HG02970 (cell line): ENCODE data around the gene ANO9.
"Not testable (repeated sequence)": the region's sequence is repeated elsewhere in the genome, so short reads cannot be mapped to it uniquely, and the experiment has no call there.

Experiments used
- ATAC-seq: cut with Tn5 transposase; IDR thresholded peaks from one replicate; pipeline ENCODE4 v1.9.1; 2021; ENCODE audit warnings: mild to moderate bottlenecking, moderate library complexity, moderate number of reproducible peaks; ENCODE audit not compliant: unreplicated experiment, low FRiP score

The ANO9 gene

DNA sequence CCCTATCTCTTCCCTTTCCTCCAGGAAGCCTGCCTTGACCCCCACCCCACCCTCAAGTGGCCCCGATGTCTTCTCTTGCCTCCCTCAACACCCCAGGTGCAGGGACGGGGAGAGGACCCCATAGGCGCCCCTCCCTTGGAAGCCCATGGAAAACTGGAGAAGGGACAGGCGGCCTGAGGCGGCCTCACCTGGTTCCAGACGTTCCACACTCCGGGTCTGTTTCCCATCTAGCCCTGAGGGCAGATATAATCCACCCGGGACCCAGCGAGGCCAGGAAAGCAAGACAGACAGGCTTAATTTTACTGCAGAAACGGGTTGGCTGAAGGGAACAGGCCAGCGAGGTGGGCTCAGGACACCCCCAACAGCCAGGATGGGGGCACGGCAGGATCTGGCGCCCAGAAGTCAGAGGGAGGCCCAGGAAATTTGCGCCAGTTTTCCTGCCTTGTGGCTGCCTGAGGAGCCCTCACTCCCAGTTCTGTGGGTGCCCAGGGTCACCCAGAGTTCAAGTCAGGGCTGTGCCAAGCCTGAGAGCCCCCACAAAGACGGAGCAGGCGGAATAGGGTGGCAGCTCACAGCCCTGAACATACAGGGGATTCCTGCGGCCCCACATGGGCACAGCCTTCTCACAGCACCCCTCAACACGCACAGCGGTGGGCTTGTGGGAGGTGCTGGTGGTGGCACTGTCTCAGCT lies 24.0 kb downstream of the ANO9 start:
- no peak for ATAC-seq

DNA sequence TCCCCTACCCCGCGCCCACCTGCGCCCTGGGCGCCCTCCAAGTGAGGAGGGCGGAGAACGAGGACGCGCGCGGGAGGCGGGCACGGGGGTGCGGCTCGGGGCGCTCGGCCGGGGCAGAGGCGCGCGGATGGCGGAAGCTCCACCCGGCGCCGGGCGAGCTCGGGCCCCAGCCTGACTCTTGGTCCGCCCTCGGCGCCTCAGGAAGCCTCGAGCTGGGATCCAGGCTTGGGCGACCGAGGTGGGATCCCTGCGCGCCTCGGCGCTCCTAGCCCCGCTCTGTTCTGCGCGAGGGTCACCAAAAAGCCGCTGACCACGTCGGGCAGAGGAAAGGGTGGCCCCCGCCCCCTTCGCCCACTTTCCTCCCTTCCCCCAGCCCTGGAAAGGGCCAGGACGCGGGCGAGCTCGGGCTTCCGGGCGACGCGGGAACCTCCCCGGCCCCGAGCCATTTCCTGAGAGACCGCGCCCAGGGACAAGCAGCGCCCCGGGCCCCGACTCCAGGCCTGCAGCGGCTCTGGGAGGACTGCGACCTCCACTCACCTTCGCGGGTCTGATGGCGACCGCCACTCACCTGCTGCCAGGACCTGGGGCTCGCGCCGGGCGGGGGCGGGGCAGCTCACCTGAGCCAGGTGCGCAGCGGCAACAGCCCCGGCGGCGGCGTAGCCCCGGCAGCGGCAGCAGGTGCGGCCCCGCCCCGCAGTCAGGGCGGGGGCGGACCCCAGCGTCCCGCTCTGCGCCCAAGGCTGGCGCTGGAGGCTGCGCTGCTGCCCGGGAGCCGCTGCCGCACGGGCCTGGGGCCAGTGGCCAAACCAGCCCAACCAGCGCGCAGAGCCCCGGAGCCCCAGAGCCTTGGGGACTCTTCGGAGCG lies 24.8 kb downstream of the ANO9 start:
- no peak for ATAC-seq

DNA sequence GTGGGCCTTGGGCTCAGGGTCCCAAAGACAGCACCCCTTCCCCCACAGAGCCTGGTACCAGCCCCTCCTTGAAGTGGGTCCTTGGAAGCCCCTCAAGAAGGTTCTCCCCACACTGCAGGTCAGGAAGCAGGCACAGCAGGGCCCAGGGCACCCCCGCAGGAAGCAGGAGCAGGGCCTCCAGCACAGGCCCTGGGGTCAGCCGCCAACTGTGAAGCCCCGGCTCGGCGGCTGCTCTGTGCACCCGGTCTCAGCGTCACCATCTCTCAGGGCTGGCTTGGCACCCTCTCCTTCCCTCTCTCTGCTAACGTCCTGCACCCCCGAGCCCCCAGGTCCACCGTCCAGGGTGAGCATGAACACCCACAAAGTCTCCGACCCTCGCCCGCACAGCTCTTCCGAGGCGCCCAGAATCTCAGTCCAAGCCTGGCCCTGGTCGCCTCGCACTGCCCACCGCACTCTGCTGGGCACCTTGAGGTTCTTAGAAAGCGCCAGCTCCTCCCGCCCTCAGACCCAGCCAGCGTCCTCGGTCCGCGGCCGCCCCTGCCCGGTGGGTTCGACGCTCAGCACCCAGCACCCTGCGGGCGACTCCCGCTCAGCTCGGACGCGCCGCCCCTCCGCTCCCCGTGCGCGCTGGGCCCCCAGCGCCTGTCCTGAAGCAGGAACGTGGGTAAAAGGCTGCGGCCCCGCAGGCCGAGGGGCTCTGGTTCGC lies 25.6 kb downstream of the ANO9 start:
- ATAC-seq = no peak

DNA sequence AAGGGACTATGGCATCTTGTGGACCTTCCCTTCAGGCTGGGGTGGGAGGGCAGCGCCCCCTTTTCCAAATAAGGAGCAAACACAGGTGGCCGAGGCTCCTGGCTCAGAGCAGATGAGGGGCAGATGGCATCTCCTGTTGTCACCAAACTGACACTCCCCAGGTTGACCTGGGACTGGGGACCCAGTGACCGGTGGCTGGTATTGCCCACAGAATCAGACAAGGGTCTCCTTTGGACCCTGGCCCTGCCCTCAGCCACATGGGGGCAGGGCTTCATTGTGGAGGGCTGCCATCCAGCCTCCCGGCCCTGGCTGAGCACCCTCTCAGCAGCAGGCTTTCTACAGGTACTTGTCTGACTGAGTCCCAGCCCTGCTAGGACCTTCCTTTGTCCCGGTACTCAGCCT lies 26.2 kb downstream of the ANO9 start:
- no peak for ATAC-seq

DNA sequence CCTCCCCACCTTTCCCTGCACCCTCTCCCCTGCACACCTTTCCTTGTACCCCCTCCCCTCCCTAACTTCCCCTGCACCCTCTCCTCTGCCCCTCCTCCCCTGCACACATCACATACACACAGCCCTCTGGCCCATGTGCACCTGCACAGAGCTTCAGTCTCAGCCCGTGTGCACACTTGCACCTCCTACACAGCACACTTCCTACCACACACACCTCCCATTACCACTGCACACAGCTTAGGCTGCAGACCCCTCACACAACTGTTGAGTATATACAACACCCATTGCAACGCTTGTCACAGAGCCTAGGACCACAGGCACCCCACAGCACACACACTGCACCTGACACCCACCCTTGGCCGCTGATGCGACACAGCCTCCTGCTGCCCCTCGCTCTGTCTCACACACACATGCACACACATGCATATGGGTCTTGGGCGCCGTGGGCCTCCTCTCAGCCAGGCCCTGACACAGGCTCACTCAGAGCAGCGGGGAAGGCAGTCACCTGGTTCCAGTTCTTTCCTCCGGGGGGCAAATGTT lies 27.4 kb downstream of the ANO9 start:
- ATAC-seq = no peak

DNA sequence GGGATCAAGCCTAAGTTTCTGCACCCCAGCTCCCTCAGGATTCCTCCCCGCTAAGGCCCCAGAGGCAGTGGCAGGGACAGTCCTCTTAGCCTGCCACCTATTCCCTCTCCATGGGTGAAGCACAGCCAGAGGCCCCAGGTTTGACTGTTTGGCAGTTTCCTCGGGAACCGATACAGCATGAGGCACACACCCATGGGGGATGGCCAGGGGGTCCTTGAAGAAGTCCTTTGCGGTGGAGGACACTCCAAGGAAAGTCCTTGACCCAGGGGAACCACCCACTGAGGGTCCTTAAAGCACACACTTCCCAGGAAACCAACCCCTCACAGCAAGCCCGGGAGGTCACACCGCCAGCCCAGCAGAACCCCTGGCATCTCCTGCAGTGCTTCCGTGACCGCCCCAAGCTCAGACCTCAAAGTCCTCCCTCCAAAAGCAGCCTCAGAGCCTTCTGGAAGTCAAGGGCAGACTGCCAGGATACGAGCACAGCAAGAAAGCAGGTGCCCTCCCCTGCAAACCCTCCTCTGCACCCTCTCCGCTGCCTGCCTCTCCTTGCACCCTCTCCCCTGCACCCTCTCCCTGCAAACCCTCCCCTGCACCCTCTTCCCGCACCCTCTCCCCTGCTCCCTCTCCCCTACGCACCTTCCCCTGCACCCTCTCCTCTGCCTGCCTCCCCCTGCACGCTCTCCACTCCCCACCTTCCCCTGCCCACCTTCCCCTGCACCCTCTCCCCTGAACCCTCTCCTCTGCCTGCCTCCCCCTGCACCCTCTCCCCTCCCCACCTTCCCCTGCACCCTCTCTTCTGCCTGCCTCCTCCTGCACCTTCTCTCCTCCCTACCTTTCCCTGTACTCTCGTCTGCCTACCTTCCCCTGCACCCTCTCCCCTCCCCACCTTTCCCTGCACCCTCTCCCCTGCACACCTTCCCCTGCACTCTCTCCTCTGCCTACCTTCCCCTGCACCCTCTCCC lies 28.4 kb downstream of the ANO9 start:
- ATAC-seq = no peak

DNA sequence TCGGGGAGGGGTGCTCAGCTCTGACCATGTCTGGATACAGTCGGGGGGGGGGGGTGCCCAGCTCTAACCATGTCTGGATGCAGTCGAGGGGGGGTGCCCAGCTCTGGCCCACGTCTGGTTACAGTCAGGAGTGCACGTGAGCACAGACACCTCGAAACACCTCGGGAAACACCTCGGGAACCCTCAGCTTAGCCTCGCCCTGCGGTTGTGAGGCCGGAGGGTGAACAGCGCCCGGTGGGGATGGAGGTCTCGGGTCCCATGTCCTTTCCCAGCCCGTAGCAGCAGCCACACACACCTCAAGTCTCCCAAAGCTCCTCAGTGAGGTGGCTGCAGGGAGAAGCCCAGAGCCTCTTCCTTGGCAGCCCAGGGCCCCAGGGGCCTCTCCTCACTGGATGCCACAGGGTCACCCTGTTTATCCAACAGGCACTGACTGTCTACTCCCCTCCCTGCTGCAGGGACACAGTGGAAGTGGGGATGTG lies 29.1 kb downstream of the ANO9 start:
- no peak for ATAC-seq

DNA sequence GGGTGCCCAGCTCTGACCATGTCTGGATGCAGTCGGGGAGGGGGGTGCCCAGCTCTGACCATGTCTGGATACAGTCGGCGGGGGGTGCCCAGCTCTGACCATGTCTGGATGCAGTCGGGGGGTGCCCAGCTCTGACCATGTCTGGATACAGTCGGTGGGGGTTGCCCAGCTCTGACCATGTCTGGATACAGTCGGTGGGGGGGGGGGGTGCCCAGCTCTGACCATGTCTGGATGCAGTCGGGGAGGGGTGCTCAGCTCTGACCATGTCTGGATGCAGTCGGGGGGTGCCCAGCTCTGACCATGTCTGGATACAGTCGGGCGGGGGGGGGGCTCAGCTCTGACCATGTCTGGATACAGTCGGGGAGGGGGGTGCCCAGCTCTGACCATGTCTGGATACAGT lies 30.3 kb downstream of the ANO9 start:
- ATAC-seq = not testable (repeated sequence)

DNA sequence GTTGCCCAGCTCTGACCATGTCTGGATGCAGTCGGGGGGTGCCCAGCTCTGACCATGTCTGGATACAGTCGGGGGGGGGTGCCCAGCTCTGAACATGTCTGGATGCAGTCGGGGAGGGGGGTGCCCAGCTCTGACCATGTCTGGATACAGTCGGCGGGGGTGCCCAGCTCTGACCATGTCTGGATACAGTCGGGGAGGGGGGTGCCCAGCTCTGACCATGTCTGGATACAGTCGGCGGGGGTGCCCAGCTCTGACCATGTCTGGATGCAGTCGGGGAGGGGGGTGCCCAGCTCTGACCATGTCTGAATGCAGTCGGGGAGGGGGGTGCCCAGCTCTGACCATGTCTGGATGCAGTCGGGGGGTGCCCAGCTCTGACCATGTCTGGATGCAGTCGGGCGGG lies 31.1 kb downstream of the ANO9 start:
- not testable (repeated sequence) for ATAC-seq

DNA sequence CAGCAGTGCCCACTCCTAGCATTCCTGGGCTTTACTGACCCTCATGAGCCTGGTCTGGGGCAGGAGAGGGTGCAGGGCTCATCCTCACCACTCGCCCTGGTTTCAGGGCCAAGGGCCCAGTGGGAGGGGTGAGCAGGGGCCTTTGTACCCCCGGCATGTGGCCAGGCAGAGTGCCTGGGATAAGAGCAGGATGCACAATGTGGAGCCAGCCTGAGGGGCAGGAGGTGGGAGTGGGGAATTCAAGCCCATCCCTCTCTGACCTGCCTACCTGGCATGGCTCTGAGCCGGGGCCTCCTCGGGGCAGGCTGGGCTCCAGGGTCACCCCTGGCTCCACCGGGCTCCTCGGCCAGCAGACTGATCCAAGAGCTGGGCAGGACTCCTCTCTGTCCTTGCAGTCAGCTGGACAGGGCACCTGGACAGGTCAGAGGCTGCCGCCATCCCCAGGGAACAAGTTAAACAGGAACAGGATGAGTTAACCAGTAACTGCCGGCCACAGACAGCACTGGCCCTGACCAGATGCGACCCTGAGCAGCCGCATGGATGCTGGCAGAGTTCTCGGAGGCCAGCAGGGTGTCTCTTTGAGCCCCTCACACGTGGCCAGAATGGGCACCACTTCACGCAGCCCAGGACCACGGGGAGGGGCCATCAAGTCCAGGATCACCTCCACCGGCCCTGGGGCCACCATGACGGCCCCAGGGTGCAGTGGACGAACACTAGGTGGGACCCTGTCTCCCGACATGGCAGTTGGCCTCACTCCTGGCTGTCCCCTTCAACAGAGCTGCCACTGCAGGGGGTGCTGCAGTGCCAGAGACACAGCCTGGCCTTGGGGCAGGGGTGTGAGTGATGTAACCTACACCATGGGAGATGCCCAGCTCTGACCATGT lies 32.0 kb downstream of the ANO9 start:
- ATAC-seq = no peak

DNA sequence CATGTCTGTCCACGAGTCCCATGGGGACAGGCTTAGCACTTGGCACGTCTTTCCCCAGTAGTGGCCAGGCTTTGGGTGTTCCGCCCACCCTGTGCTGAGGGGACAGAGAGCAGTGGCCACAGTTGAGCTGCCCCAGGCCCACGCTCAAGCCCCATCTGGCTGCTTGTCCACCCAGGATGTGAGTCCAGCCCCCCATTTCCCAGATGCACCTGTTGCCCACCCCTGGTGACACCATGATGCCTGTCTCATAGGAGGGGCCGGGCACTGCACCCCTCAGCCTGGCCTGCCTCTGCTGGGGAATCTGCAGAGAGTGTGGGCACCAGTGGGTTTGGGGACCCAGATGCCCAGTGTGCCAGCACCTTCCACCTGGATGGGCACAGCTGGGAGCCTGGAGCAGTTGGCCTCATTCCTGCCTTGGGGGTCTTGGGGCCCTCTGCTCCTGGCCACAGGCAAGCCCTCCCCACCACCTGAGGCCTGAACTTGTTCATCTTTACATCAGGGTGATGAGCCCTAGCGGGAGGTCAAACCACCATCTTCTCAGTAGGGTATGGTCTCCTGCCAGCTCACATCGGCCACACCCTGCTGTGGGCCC lies 32.7 kb downstream of the ANO9 start:
- ATAC-seq = no peak

DNA sequence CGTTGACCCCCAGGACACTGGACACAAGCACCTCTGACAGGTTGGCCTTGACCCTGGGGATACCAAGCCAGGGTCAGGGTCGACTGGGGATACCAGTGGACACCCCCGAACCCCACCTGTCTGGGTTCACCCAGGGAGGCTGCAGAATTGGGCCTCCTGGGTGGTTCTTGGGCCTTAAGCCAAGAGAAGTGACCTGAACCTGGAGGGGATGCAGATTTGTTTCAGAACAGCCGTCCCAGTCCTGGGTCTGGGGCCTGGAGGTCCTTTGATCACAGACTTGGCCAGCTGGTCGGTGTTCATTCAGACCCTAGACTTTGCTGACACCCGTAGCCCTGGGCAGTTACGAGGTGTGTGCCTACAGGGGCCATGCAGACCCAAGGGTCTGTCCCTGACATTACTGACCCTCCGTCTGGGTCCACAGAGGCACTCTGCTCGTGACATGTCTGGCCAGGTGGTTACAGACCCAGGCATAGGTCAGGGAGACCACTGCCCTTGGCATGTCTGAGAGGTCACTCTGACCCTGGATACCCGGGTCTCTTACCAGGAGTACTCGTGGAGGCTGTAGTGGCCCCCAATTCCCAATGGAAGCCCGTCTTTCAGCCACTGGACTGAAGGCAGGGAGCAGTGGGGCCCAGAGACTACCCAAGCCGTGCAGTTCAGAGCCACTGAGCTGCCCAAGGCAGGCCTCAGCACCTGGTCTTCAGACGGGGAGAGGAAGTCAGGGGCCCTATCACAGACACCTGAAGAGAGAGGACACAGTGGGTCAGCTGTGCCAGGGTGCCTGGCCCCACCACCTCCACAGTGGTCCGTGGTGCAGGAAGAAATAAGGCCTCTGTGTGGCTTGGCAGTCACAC lies 33.4 kb downstream of the ANO9 start:
- ATAC-seq = no peak

DNA sequence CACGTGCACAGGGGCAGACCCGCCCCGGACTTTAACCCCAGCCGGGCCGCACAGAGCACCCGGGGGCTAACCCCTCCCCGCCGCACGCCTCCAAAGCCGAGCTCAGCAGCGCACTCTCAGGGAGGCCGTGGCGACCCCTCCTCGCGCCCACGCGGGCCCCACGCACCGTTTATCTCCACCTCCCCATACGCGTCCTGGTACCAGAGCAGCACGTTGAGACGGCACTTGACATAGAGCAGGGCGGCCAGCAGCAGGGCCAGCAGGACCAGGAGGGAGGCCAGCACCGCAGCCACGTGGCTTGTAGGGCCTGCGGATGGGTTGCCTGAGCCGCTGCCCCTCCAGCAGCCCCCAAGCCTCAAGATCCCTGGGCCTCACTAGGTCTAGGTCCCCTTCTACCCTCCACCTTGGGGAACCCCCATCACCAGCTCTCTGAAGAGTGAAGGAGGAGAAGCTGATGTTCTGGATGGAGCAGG lies 34.1 kb downstream of the ANO9 start:
- no peak for ATAC-seq

DNA sequence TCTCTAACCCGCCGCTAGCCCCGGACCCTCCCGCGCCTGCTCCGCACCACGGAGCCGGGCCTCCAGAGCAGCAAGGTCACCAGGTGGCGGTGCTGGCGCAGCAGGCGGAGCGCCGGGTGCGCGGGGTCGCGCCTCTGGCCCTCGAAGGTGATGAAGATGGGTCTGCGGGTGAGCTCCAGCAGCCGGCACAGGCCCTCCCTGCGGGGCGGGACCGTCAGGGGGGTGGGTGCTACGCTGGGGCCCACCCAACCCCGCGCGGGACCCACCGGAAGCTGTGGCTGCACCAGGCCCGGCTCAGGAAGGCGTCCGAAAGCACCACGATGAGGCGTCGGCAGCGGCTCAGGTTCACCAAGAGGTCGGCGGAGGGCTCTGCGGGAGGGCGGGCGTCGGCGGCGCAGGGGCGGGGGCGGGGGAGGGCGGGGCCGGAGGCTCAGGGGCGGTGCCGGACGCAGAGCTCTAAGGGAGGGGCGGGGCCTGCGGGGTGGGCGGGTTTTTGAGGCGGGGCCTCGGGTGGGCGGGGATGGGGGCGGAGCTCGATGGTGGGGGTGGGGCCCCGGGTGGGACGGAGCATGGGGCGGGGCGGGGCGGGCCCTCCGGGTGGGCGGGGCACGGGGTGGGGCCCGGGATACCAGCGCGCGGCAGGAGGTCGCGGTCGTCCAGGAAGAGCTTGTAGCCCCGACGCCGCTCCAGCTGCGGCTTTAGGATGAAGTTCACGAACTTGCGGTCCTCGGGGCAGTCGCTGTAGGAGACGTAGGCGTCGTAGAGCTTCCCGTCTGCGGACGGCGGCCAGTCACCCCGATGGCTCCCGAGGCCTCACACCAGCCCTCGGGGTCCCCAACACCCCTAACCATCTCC lies 34.8 kb downstream of the ANO9 start:
- ATAC-seq = peak; percentile 64

DNA sequence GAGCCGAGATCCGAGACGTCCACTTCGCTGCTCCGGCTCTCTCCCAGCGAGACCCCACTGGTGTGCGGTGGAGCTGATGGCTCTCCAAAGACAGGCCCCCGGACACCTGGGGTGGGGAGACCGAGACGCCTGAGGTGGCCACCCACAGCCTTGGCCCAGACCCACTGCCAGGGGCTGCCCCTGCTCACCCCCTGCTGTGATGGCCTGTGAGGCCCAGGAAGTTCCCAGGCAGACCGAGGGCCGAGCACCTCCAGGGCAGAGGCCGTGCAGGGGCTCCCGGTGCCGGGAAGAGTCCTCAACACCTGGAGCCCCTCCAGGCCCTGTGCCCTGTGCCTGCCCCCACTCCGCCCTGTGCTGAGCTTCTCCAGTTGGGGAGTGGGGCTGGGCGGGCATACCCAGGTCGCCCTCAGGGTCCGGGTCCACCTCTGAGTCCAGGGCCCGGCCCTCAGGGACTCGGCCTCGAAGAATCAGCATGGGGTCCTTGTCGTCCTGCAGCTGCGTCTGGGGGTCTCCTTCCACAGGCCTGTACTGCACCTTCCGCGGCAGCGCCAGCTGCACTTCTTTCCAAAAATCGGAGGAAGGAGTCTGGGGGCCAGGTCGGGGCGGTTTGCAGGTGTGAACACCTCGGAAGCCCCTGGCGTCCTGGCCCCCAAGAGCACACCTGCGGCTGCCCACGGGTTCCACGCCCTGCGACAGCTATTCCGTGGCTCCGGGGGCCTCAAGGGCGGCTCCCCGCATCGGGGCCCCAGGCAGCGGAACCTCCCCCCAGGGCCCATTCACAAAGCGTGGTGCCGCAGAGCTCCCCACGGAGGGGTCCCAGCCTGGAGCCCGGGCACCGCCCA lies 35.6 kb downstream of the ANO9 start:
- ATAC-seq = no peak
